Measurements from ENCODE around the gene ATP4B.
A peak's percentile ranks its signal among the peaks of the same experiment; 100 is the strongest.

The ATP4B gene

GRCh38 chr13:113657851-113658741 is at the start of gene ATP4B:
Gene ATP4B, minus strand, starts transcription at chr13:113658198. Its CDS starts 54 bp downstream, at chr13:113658144.
- no peak for DNase-seq

GRCh38 chr13:113672002-113672651 is 14.1 kb upstream of the ATP4B start:
- no peak for DNase-seq

DNA sequence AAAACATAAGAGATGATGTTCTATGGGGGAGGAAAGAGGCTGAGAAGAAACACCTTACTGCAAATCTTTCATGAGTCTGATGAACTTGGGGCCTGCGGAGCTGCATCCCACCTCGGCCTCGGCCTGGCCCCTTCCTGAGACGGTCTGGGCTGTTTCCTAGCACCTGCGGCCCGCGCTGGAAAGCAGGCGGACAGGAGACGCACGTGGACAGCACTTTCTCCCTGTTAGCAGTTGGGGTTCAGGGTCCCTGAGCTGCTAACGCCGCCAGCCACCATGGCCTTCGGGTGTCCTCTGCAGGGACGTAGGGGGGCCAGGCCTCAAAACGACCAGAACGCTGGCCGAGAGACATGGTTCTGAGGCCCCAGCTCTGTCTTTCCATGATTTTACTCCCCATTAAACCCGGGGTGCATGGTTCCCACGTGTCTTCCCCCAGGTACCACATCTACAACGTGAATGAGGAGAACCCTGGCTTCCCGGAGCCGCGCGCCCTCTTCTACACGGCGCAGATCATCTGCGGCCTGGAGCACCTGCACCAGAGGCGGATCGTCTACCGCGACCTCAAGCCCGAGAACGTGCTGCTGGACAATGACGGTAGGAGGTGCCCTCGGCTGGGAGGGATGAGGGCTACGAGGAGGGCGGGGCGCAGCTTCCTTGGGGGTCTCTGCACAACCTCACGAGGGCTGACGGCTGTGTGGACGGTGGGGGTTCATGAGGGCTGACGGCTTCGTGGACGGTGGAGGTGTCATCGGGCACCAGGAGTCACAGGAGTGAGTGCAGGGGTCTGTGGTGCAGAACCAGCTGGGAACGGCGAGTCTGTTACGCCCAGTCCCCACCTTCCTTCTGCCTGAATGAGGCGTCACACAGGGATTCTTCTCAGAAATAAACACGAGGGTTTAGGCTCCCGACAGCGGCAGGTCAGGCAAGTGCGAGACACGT is 13.3 kb upstream of the ATP4B start:
- no peak for DNase-seq

DNA sequence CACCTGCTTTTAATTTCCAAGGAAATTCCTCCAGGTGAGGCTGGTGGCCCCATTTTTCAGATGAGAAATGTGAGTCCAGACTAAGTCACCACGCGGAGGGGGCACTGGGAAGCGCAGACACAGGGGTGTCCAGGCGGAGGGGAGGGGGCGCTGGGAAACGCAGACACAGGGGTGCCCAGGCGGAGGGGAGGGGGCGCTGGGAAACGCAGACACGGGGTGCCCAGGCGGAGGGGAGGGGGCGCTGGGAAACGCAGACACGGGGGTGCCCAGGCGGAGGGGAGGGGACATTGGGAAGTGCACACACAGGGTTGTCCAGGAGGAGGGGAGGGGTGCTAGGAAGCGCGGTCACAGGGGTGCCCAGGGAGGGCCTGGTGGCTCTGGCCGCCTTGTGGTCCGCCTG is 12.5 kb upstream of the ATP4B start:
- no peak for DNase-seq

DNA sequence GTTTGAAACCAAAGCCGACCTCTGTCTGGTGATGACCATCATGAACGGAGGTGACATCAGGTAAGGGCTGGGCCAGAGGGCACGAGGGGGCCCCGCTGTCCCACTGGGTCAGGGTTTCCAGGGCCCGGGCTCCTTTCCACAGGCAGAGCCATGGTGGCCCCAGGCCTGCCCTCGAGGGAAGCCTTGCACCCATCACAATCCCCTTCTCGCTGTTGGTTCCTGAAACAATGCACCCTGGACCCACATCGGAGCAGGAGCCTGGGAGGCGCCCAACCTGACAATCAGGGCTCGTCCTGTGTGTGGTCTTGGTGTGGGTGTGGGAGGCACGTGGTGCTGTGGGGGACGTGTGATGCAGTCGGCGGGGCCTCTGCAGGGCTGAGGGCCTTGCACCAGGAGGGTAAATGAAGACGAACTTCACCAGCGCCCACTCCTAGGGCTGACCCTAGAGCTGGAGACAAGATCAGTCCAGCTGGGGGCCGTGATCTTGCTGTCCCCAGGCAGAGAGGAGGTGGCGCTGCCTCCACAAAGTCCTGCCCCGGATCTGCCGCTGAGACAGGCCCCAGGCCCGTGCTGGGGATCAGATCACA is 11.8 kb upstream of the ATP4B start:
- DNase-seq = no peak

GRCh38 chr13:113669231-113669754 is 11.3 kb upstream of the ATP4B start:
- DNase-seq = no peak

DNA sequence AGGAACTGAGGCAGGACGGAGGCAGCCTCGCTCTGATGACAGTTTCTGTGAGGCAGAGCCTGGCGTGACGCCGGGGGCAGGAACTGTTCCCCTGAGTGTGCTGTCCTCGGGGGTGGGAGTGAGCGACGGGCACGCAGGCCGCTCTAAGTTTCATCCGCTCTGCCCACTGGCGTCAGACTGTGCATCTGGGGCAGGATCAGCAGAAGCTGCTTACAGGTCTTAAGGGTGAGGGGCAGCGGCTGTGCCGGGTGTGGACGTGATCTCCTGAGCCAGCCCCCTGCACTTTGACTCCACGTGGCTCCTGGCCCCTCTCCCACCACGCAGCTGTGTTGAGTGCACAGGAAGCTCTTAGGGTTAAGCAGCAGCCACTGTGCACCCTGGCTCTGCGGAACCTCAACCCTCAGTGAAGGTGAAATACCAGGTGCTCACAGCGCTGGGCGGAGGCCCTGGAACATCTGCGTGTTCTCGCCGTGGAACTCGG is 10.5 kb upstream of the ATP4B start:
- DNase-seq = peak; percentile 56

DNA sequence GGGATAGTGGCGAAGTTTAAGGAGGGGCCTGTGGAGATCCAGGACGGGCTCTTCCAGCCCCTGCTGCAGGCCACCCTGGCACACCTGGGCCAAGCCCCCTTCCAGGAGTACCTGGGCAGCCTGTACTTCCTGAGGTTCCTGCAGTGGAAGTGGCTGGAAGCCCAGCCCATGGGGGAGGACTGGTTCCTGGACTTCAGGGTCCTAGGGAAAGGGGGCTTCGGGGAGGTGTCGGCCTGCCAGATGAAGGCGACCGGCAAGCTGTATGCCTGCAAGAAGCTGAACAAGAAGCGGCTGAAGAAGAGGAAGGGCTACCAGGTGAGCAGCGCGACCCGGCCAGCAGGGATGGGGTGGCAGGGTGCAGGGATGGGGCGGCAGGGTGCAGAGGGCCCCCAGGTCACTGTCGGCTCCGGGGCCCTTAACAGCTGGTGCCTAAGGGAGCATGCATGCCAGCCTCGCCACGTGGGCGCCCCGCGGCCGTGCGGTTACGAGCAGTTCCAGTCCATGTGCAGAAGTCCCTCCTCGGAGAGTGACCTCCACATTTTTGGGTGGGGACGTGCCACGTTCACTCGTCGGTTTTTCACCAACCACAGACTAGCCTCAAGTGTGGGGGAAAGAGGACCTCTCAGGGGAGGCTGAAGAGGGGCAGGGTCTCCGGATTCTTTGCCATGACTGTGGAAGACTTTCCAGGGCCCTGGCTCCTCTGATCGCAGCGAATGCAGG is 9.9 kb upstream of the ATP4B start:
- DNase-seq = no peak

- DNase-seq = peak; percentile 72
Measured at GRCh38 chr13:113666951-113667701, 9.1 kb upstream of the ATP4B start, which contains the start of gene GRK1. Gene GRK1, plus strand, starts transcription at chr13:113667219. Its CDS starts 168 bp downstream, at chr13:113667387.

GRCh38 chr13:113666329-113666670 is 8.3 kb upstream of the ATP4B start:
- no peak for DNase-seq

GRCh38 chr13:113665597-113666328 is 7.8 kb upstream of the ATP4B start:
- DNase-seq = no peak

GRCh38 chr13:113664751-113665596 is 7.0 kb upstream of the ATP4B start:
- no peak for DNase-seq

DNA sequence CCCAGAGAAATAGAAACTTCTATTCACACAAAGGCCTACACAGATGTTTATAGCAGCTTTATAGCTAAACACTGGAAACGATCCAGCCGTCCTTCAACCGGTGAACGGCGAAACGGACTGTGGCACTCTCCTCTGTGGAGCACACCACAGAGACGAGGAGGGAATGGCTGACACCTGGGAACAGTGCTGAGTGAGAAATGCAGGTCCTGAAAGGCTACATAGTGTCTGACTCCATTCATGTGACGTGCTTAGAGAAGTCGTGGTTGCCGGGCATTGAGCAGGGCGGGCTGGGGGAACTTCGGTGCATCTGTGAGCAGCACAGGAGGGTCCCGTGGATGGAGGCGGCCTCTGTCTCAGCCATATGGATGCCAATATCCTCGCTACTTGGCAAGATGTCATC is 5.9 kb upstream of the ATP4B start:
- DNase-seq = no peak

GRCh38 chr13:113661509-113661908 is 3.5 kb upstream of the ATP4B start:
- DNase-seq = no peak

GRCh38 chr13:113660066-113660465 is 2.1 kb upstream of the ATP4B start:
- no peak for DNase-seq

DNA sequence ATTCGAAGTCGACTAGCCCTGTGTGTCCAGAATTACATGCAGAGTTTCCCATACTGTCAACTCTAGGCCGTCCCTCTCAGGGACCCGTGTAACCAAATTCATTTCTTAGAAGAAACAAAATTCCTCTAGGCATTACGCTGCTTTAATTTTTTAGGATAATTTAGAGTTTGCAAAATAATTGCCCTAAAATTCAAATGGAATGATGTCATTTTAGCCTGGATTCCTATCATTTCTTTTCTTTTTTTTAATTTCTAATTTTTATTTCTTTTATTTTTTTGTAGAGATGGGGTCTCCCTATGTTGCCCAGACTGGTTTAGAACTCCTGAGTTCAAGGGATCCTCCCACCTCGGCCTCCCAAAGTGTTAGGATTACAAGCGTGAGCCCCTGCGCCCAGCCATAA is 1.3 kb upstream of the ATP4B start:
- no peak for DNase-seq

DNA sequence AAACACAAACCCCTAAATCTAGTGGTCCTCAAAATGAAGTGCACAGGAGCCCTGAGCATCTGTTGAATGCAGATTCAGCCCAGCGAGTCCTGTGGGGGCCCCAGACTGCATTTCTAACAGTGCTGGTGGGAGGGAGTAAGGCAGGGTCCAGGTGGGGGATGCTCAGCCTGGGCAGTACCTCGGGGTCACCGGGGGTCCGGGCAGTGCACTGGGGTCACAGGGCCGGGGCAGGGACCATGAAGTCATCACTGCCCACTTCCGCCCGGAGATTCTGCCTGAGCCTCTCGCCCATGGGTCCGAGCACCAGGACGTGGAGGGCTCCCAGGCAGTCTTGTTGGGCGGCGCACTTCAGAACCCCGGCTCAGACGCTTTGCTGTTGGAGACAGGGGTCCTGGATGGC is 838 bp upstream of the ATP4B start:
- no peak for DNase-seq

- no peak for DNase-seq
Measured at GRCh38 chr13:113656831-113657671, 947 bp downstream of the ATP4B start.
